NB4 (cell line): Measurements from ENCODE around the gene COL4A6.
"Not testable (repeated sequence)": the region's sequence is repeated elsewhere in the genome, so short reads cannot be mapped to it uniquely, and the experiment has no call there.

Source experiments
- DNase-seq: peaks from one replicate; pipeline ENCODE4 v3.0.0; 2010; ENCODE audit warnings: low read depth
- H3K4me3 ChIP-seq: one replicate; pipeline ENCODE4 v1.5.1; 2011; ENCODE audit warnings: mild to moderate bottlenecking, low read depth, low read length, moderate library complexity
- MYC ChIP-seq: IDR thresholded peaks from 2 replicates; pipeline ENCODE4 v1.6.1; 2011; ENCODE audit warnings: low read depth, low read length
- POLR2A ChIP-seq: IDR thresholded peaks from 2 replicates; pipeline ENCODE4 v1.6.1; 2011; ENCODE audit warnings: mild to moderate bottlenecking; ENCODE audit not compliant: insufficient read length; ENCODE audit errors: extremely low read depth
- TF ChIP-seq, protein P1 (sequence below): IDR thresholded peaks from 2 replicates; pipeline ENCODE4 v1.6.1; 2011; ENCODE audit warnings: low read depth, low read length
- TF ChIP-seq, protein P2 (sequence below): IDR thresholded peaks from one replicate; pipeline ENCODE4 v1.5.1; 2012; ENCODE audit warnings: low read depth, low read length

COL4A6 gene

DNA sequence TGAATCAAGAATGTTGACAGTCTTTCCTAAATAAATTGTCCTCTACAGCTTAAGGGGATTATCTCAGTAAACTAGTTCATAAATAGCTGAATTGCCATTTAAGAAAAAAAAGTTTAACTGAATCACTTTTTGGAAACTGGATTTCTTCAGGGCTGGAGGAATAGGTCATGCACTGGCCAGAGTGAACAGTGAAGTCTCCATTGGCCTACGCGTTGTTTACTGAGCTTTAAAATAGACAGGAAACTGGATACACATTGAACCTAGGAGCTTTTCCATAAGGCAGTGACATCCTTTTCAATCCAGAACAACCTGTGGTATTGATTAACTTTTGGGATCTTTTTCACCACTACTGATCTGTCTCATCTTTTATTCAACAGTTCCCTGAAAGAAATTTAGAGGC, 58.0 kb downstream of the COL4A6 start:
- TF ChIP-seq, protein P1, sequence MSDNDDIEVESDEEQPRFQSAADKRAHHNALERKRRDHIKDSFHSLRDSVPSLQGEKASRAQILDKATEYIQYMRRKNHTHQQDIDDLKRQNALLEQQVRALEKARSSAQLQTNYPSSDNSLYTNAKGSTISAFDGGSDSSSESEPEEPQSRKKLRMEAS, result no peak
- DNase-seq, result no peak
- H3K4me3 ChIP-seq, result no peak overlapping the region

DNA sequence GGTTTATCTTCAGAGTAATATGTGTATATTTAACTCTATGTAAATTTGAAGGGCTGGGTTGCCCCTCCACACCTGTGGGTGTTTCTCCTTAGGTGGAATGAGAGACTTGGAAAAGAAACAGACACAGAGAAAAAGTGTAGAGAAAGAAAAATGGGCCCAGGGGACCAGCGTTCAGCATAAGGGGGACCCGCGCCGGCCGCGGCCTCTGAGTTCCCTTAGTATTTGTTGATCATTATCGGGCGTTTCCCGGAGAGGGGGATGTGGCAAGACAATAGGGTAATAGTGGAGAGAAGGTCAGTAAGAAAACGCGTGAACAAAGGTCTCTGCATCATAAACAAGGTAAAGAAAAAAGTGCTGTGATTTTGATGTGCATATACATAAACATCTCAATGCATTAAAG, 61.4 kb downstream of the COL4A6 start:
- not testable (repeated sequence) for DNase-seq, H3K4me3 ChIP-seq

DNA sequence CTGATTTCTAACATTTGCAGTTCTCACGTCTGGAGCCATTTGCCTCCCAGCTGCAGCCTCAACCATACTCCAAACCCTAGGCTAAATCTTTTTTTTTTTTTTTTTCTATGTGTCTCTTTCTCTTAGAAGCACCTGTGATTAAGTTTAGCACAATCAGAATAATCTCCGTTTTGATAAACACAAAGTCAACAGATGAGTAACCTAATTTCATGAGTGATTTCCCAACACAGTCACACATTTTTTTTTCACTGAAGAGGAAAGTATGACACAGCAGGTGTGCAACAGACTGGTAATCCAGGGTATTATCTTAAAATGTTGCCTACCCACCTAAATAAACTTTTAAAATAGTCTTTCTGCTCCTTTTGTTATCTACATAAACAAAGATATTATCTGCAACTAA, 62.6 kb downstream of the COL4A6 start:
- not testable (repeated sequence) for H3K4me3 ChIP-seq, DNase-seq

DNA sequence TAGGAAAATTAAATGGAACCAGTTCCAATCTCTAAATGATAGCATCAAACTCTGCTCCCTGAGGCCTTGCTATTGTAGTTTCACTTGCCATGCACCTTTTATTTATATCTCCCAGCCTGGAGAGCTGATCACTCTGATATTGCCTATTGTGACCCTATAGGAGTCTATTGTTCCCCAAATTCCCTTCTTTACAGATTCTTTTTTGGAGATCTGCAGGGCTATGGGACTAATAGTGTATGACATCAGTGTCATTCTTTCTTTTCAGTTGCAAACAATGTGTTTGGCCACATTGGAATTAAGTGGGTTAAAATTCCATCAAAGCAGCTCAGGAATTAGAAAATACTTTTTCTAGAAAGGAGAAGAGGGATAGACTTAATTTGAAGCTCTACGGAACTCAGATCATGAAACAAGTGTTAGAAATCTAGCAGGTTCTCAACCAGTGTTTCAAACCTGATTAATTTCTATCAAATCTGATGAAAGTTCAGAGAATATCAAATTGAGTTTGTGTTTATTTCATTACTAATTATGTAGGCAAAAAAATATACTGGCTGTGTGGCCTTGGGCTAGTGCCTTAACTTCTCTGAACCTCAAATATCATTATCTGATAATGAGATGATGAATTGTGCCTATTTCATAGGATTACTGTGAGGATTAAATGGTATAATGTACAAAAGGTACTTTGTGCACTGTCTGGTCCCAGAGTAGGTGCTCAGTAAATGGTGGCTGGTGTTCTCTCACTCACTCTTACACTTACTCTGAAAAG, 71.4 kb downstream of the COL4A6 start:
- TF ChIP-seq, protein P1, result no peak
- no peak for TF ChIP-seq POLR2A
- TF ChIP-seq MYC, result no peak
- TF ChIP-seq, protein P2, sequence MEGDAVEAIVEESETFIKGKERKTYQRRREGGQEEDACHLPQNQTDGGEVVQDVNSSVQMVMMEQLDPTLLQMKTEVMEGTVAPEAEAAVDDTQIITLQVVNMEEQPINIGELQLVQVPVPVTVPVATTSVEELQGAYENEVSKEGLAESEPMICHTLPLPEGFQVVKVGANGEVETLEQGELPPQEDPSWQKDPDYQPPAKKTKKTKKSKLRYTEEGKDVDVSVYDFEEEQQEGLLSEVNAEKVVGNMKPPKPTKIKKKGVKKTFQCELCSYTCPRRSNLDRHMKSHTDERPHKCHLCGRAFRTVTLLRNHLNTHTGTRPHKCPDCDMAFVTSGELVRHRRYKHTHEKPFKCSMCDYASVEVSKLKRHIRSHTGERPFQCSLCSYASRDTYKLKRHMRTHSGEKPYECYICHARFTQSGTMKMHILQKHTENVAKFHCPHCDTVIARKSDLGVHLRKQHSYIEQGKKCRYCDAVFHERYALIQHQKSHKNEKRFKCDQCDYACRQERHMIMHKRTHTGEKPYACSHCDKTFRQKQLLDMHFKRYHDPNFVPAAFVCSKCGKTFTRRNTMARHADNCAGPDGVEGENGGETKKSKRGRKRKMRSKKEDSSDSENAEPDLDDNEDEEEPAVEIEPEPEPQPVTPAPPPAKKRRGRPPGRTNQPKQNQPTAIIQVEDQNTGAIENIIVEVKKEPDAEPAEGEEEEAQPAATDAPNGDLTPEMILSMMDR, result no peak
- DNase-seq, result no peak
- no peak overlapping the region for H3K4me3 ChIP-seq

DNA sequence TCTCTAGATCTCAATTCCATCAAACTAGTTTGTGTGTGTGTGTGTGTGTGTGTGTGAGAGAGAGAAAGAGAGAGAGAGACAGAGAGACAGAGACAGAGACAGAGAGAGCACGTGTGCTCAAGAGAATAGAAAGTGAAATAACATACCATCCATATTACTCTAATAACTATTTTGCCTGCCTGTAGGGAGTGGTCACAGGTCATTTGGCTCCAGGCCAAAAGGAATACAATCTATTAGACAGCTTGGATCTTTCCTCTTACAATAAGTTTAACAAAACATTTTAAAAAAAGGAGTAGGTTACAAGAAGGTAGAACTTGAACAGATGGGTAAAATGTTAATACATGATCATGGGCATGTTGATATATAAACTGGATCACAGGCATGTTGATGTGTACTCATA, 76.2 kb downstream of the COL4A6 start:
- no peak for DNase-seq
- H3K4me3 ChIP-seq, result no peak overlapping the region
- TF ChIP-seq POLR2A, result no peak
- TF ChIP-seq, protein P2, result no peak

DNA sequence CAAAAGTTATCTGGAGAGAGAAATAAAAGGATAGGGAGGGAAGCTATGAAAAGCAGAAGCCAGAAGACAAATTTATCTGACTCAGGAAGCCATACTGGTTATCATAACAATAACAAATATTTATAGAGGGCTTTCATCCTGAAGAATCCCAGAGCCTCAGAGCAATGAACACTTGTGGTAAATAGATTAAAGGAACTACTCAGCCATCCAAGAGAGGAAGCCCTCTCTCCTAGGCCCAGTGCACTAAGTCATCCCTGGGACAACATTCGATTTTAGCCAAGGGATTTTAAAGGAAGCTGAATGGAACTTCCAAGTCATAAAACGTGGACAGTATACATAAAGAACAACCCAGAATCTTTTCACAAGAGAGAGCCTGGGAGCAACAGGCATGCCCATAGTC, 76.9 kb downstream of the COL4A6 start:
- TF ChIP-seq MYC (no peak), POLR2A (no peak)
- TF ChIP-seq, protein P1, result no peak
- TF ChIP-seq, protein P2, result no peak
- H3K4me3 ChIP-seq, result no peak overlapping the region
- DNase-seq, result no peak

DNA sequence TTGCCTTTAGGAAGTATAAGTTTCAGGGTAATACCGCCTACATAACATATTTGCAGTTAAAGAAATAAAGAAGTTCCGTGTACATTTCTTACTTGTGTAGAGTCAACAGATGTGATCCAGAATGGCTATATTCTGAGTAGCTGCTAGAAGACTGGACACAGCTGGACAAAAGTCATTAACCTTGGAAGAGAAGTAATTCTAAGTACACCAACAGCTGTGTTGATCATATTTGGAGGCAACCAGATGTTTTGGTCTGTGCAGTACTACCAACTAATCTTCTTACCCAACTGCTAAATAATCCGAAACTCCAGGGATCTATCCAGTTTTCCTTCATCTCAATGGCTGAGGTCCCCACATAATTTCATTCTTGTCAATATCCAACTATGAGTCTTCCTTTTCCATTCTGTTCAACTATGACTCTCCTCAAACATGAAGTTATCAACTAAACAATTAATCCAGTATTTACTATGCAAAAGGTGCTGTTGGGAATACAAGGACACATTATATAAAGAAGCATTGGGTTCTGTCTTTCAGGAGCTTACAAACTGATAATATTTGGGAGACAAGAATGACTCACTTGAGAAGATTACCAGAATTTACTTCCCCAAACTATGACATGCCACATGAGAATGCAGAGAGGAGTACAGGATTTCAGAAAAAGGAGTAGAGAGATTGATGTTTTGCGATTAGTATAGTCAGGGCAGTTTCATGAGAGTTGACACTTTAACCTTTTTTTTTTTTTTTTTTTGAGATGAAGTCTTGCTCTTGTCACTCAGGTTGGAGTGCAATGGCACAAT, 78.2 kb downstream of the COL4A6 start:
- no peak for DNase-seq
- no peak overlapping the region for H3K4me3 ChIP-seq
- TF ChIP-seq, protein P2, result no peak
- TF ChIP-seq POLR2A, result no peak
- TF ChIP-seq, protein P1, result no peak
- no peak for TF ChIP-seq MYC
